SK-N-SH (cell line): ENCODE measurements around the gene SDK1.

ENCODE experiments used
- CTCF ChIP-seq: fragments of 200-600 bp; sonication (generic); IDR thresholded peaks from 2 replicates; pipeline ENCODE4 v1.6.1; 2017; ENCODE audit warnings: antibody characterized with exemption, mild to moderate bottlenecking, moderate library complexity
- ELF1 ChIP-seq: IDR thresholded peaks from 2 replicates; pipeline ENCODE4 v1.4.0; 2012
- EP300 ChIP-seq, 2 experiments: IDR thresholded peaks; 2 replicates each; pipeline versions ENCODE4 v1.4.0 to v1.6.1; 2012; ENCODE audit warnings: borderline replicate concordance in 1 of 2, low read depth in 1 of 2, low read length in 1 of 2
- EZH2phosphoT487 ChIP-seq: fragments of 200-600 bp; sonication (generic); IDR thresholded peaks from 2 replicates; pipeline ENCODE4 v1.6.1; 2017; ENCODE audit warnings: low read depth, mixed run types, mild to moderate bottlenecking, antibody characterized with exemption, moderate library complexity, borderline replicate concordance
- FOXJ3 ChIP-seq: sonication (generic); formaldehyde crosslinking; IDR thresholded peaks from 2 replicates; pipeline ENCODE4 v1.5.1; 2020; ENCODE audit warnings: mild to moderate bottlenecking, missing genetic modification reagents
- GABPA ChIP-seq: IDR thresholded peaks from 2 replicates; pipeline ENCODE4 v1.4.0; 2012; ENCODE audit warnings: low read depth, mild to moderate bottlenecking
- GATA2 ChIP-seq: sonication (generic); formaldehyde crosslinking; IDR thresholded peaks from 2 replicates; pipeline ENCODE4 v1.5.0; 2020; ENCODE audit warnings: mild to moderate bottlenecking, missing genetic modification reagents
- POLR2AphosphoS5 ChIP-seq: IDR thresholded peaks from 2 replicates; pipeline ENCODE4 v1.6.1; 2012; ENCODE audit warnings: low read depth, low read length
- SIN3A ChIP-seq: IDR thresholded peaks from 2 replicates; pipeline ENCODE4 v1.6.1; 2012; ENCODE audit warnings: low read depth, mild to moderate bottlenecking, low read length, moderate library complexity, borderline replicate concordance
- TAF1 ChIP-seq: IDR thresholded peaks from 2 replicates; pipeline ENCODE4 v1.6.1; 2012; ENCODE audit warnings: low read depth, mild to moderate bottlenecking, low read length, moderate library complexity, borderline replicate concordance
- YY1 ChIP-seq: IDR thresholded peaks from 2 replicates; pipeline ENCODE4 v1.4.0; 2012; ENCODE audit warnings: low read depth, mild to moderate bottlenecking
- TF ChIP-seq, protein P1 (sequence below): IDR thresholded peaks from 2 replicates; pipeline ENCODE4 v1.6.1; 2012; ENCODE audit warnings: mild to moderate bottlenecking, low read depth, low read length, moderate library complexity

- TF ChIP-seq YY1 (no peak), CTCF (no peak), EP300 (IDR thresholded peaks at IDR 0.05; ENCODE audit: borderline replicate concordance in 1 of 2, low read depth in 1 of 2, low read length in 1 of 2) (no peak), EZH2phosphoT487 (no peak), POLR2AphosphoS5 (no peak), SIN3A (no peak), FOXJ3 (CRISPR knock-in tag) (no peak), GABPA (no peak), GATA2 (CRISPR knock-in tag) (no peak), TAF1 (no peak), ELF1 (no peak)
- TF ChIP-seq, protein P1, sequence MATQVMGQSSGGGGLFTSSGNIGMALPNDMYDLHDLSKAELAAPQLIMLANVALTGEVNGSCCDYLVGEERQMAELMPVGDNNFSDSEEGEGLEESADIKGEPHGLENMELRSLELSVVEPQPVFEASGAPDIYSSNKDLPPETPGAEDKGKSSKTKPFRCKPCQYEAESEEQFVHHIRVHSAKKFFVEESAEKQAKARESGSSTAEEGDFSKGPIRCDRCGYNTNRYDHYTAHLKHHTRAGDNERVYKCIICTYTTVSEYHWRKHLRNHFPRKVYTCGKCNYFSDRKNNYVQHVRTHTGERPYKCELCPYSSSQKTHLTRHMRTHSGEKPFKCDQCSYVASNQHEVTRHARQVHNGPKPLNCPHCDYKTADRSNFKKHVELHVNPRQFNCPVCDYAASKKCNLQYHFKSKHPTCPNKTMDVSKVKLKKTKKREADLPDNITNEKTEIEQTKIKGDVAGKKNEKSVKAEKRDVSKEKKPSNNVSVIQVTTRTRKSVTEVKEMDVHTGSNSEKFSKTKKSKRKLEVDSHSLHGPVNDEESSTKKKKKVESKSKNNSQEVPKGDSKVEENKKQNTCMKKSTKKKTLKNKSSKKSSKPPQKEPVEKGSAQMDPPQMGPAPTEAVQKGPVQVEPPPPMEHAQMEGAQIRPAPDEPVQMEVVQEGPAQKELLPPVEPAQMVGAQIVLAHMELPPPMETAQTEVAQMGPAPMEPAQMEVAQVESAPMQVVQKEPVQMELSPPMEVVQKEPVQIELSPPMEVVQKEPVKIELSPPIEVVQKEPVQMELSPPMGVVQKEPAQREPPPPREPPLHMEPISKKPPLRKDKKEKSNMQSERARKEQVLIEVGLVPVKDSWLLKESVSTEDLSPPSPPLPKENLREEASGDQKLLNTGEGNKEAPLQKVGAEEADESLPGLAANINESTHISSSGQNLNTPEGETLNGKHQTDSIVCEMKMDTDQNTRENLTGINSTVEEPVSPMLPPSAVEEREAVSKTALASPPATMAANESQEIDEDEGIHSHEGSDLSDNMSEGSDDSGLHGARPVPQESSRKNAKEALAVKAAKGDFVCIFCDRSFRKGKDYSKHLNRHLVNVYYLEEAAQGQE: no peak
These were observed 626.5 kb downstream of the SDK1 start for GRCh38 chr7:3927446-3928110.
